BLaER1 (cell line): ENCODE measurements around the gene CSNK2B.

Experiments used
- H3K27ac ChIP-seq: shearing (Covaris generic); formaldehyde crosslinking; 2 replicates; pipeline ENCODE4 v1.8.1; 2022
- H3K27me3 ChIP-seq: shearing (Covaris generic); formaldehyde crosslinking; 2 replicates; pipeline ENCODE4 v1.8.1; 2022
- H3K36me3 ChIP-seq: shearing (Covaris generic); formaldehyde crosslinking; 2 replicates; pipeline ENCODE4 v1.8.1; 2022
- H3K4me1 ChIP-seq: shearing (Covaris generic); formaldehyde crosslinking; 2 replicates; pipeline ENCODE4 v1.8.1; 2022
- H3K4me2 ChIP-seq: shearing (Covaris generic); formaldehyde crosslinking; 2 replicates; pipeline ENCODE4 v1.8.1; 2022
- H3K4me3 ChIP-seq: shearing (Covaris generic); formaldehyde crosslinking; 2 replicates; pipeline ENCODE4 v1.8.1; 2022
- H3K9ac ChIP-seq: shearing (Covaris generic); formaldehyde crosslinking; 2 replicates; pipeline ENCODE4 v1.8.1; 2022
- H3K9me3 ChIP-seq: shearing (Covaris generic); formaldehyde crosslinking; 2 replicates; pipeline ENCODE4 v1.8.1; 2022
- H4K20me1 ChIP-seq: shearing (Covaris generic); formaldehyde crosslinking; 2 replicates; pipeline ENCODE4 v1.8.1; 2022
- Cebpa-rat ChIP-seq: shearing (Covaris generic); IDR thresholded peaks from 2 replicates; pipeline ENCODE4 v1.8.1; 2022

Gene CSNK2B

DNA sequence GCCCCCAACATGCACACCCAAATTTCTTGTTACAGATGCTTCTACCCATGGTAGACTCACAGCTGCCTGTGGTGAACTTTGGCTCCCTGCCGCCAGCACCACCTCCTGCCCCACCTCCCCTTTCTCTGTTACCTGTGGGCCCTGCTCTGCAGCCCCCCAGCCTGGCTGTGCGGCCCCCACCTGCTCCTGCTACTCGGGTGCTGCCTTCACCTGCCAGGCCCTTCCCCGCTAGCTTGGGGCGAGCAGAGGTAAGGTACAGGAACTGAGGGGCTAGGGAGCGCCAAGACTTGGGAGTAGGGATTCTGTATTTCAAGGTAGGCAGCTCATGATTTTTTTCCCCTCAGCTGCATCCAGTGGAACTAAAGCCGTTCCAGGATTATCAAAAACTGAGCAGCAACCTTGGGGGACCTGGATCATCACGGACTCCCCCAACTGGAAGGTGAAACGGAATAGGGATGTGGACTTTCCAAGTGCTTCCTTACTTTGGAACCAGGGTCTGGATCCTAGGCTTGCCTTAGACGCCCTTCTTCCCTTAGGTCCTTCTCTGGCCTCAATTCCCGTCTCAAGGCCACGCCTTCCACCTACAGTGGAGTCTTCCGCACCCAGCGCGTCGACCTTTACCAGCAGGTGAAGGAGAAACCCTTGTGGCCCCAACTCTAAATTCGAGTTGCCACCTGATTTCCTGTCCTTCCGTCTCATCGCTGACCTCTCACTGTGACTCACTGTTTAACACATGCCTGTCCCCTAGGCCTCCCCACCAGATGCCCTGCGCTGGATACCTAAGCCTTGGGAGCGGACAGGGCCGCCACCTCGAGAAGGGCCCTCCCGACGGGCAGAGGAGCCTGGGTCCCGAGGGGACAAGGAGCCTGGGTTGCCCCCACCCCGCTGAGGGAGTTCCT is 28.9 kb upstream of the CSNK2B start:
- no peak for TF ChIP-seq Cebpa-rat
- H3K36me3 ChIP-seq, result peaks cover 98% of the 10 kb centered on the region
- H3K27ac ChIP-seq, result no peak overlapping the region

DNA sequence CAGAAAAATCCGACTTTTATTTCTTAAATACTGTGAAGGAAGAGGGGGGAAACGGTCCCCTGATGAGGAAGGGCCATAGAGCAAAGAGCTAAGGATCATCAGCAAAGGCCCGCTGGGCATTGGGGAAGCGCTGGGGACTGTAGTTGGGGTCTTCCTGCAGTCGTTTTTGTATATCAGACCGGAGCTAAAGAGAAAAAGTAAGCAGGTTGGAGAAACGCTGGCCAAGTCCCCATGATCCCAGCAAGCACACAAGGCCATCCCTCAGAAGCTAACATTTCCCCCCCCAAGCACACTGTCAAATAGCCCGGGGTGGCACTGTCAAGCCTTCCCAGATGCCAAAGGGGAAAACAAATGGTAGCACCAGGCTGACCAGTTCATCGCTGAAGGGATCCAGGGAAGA is 26.8 kb upstream of the CSNK2B start:
- 0 out of 2 replicates have a peak overlapping the region, but pooled peaks have one; percentile 18 for H3K27ac ChIP-seq
- H3K36me3 ChIP-seq, result peaks cover 97% of the 10 kb centered on the region
- no peaks in the 10 kb centered on the region for H3K27me3 ChIP-seq
- no peak overlapping the region for H3K9ac ChIP-seq
- peaks cover 12% of the 10 kb centered on the region; the same call in 1 of the 2 replicates for H3K4me1 ChIP-seq
- H3K4me2 ChIP-seq, result no peak overlapping the region
- H3K4me3 ChIP-seq, result no peak overlapping the region
- TF ChIP-seq Cebpa-rat, result no peak
- H3K9me3 ChIP-seq, result no peaks in the 10 kb centered on the region
- H4K20me1 ChIP-seq, result peaks cover 92% of the 10 kb centered on the region

More for the DNA sequence above, 28.9 kb upstream of the CSNK2B start:
- Histone ChIP-seq H3K4me2 (peak overlapping the region; percentile 19; the same call in 1 of the 2 replicates), H3K9ac (no peak overlapping the region), H3K4me1 (peaks cover 12% of the 10 kb centered on the region; the same call in 1 of the 2 replicates), H3K9me3 (no peaks in the 10 kb centered on the region), H4K20me1 (peaks cover 97% of the 10 kb centered on the region), H3K4me3 (no peak overlapping the region), H3K27me3 (no peaks in the 10 kb centered on the region)

GRCh38 chr6:31639449-31639861 is 26.4 kb upstream of the CSNK2B start:
- H3K4me1 ChIP-seq, result peaks cover 12% of the 10 kb centered on the region; the same call in 1 of the 2 replicates
- no peaks in the 10 kb centered on the region for H3K27me3 ChIP-seq
- no peak overlapping the region for H3K4me2 ChIP-seq
- H3K4me3 ChIP-seq, result no peak overlapping the region
- peaks cover 92% of the 10 kb centered on the region for H4K20me1 ChIP-seq
- H3K27ac ChIP-seq, result 0 out of 2 replicates have a peak overlapping the region, but pooled peaks have one; percentile 18
- H3K9ac ChIP-seq, result no peak overlapping the region
- no peak for TF ChIP-seq Cebpa-rat
- H3K36me3 ChIP-seq, result peaks cover 97% of the 10 kb centered on the region
- no peaks in the 10 kb centered on the region for H3K9me3 ChIP-seq

DNA sequence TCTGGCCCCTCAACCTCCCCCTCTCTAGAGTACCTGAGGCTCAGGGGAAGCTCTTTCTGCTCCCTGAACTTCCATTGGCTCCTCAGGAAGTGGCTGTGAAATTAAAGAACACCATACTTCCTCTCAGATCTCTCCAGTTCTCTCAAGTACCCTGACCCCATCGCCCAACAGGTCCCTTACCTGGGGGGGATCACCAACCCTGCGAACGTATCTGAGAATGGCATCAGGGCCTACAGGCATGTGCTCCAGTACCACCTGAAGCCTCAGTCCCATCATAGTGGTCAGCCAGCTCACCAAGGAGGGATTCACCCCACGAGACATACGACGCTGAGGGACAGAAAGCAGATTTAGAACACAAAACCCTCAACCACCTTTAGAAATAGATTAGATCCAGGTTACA is 25.3 kb upstream of the CSNK2B start:
- peaks cover 97% of the 10 kb centered on the region for H3K36me3 ChIP-seq
- no peak overlapping the region for H3K4me3 ChIP-seq
- peaks cover 12% of the 10 kb centered on the region; the same call in 1 of the 2 replicates for H3K4me1 ChIP-seq
- H3K27me3 ChIP-seq, result no peaks in the 10 kb centered on the region
- no peak overlapping the region for H3K9ac ChIP-seq
- H3K9me3 ChIP-seq, result no peaks in the 10 kb centered on the region
- H4K20me1 ChIP-seq, result peaks cover 89% of the 10 kb centered on the region
- no peak overlapping the region for H3K27ac ChIP-seq
- no peak overlapping the region for H3K4me2 ChIP-seq
- TF ChIP-seq Cebpa-rat, result no peak

DNA sequence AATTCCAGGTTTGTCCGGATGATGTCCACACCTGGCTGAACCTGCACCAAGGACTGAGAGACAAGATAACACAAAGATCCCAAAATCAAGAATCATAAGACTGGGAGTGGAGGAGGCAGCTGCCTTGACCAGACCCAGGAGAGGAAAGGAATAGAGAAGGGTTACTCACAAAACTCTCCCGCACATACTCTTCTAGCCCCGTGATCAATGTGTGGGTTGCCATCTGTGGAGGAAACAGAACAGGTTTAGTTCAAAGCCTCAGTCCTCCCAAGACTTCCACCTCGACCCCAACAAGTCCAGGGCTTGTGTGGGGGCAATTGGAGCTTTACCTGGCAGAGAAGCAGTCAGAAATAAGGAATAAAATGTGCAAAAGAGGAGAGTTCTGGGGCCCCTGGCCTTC is 24.5 kb upstream of the CSNK2B start:
- Histone ChIP-seq H4K20me1 (peaks cover 89% of the 10 kb centered on the region), H3K4me1 (peaks cover 10% of the 10 kb centered on the region; the same call in 1 of the 2 replicates), H3K9me3 (no peaks in the 10 kb centered on the region), H3K27ac (no peak overlapping the region), H3K9ac (no peak overlapping the region), H3K4me3 (no peak overlapping the region), H3K36me3 (peaks cover 97% of the 10 kb centered on the region), H3K27me3 (no peaks in the 10 kb centered on the region), H3K4me2 (no peak overlapping the region)
- TF ChIP-seq Cebpa-rat, result no peak

DNA sequence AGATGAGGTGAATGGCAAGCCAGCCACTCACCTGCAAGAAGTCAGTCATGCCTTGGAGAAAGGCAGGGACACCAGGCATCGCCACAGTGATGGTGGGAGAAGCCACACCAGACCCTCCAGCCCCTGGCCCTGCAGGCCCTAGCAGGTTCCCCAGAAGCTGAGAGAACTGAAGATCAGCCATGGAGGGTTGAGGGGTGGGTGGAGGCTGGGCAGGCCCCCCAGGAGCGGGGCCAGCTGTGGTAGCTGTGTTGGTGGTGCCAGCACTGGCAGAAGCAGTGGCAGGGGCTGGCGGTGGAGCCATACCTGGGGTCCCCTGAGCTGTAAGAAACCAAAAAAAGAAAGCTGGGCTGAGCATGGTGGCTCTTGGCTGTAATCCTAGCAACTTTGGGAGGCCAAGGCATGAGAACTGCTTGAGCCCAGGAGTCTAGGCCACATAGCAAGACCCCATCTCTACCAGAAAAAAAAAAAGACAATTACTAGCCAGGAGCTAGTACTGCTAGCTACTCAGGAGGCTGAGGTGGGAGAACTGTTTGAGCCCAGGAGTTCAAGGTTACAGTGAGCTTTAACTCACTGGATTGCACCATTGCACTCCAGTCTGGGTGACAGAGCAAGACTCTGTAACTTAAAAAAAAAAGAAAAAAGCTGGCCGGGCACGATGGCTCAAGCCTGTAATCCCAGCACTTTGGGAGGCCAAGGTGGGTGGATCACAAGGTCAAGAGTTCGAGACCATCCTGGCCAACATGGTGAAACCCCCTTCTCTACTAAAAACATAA is 22.9 kb upstream of the CSNK2B start:
- no peak overlapping the region for H3K9ac ChIP-seq
- peaks cover 99% of the 10 kb centered on the region for H3K36me3 ChIP-seq
- peaks cover 77% of the 10 kb centered on the region for H4K20me1 ChIP-seq
- H3K27me3 ChIP-seq, result no peaks in the 10 kb centered on the region
- H3K9me3 ChIP-seq, result no peaks in the 10 kb centered on the region
- no peak overlapping the region for H3K27ac ChIP-seq
- TF ChIP-seq Cebpa-rat, result no peak
- no peak overlapping the region for H3K4me2 ChIP-seq
- no peak overlapping the region for H3K4me3 ChIP-seq
- no peaks in the 10 kb centered on the region for H3K4me1 ChIP-seq

DNA sequence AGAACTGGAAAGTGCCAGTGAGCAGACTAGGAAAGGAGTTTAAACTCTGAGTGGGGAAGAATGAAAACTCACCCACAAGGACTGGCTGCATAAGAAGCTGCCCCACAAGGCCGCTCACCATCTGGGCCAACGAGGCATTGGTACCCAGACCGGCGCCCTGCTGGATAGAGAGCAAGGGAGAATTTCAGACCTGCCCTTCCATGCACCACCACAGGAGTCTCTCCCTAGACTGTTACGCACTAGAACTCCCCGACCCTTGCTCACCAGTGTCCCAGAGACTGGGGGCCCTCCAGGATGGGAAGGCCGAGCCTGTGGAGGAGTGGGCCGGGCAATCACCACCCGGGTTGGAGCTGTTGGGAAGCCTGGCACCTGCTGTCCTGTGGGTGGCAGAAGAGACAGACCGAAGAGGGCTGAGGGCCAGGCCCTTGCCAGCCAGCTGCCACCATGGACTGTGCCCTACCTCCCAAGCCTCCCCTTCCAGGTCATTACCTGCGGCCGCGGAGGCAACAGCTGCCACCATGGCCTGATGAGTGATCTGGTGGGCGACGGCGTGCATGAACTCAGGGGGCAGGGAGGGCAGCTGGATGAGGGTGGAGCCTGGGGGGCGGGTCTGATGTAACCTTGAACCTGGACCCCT is 21.9 kb upstream of the CSNK2B start:
- H3K27me3 ChIP-seq, result no peaks in the 10 kb centered on the region
- peaks cover 99% of the 10 kb centered on the region for H3K36me3 ChIP-seq

GRCh38 chr6:31645325-31645724 is 20.6 kb upstream of the CSNK2B start:
- Histone ChIP-seq H3K9ac (no peak overlapping the region), H4K20me1 (peaks cover 72% of the 10 kb centered on the region), H3K9me3 (no peaks in the 10 kb centered on the region), H3K4me2 (no peak overlapping the region), H3K4me1 (peaks cover 3% of the 10 kb centered on the region; the same call in 1 of the 2 replicates), H3K27ac (no peak overlapping the region), H3K36me3 (peaks cover 99% of the 10 kb centered on the region), H3K4me3 (no peak overlapping the region), H3K27me3 (no peaks in the 10 kb centered on the region)
- TF ChIP-seq Cebpa-rat, result no peak

More for the DNA sequence above, 21.9 kb upstream of the CSNK2B start:
- Histone ChIP-seq H3K4me2 (no peak overlapping the region), H3K4me3 (no peak overlapping the region), H4K20me1 (peaks cover 74% of the 10 kb centered on the region), H3K27ac (no peak overlapping the region), H3K9me3 (no peaks in the 10 kb centered on the region), H3K4me1 (no peaks in the 10 kb centered on the region), H3K9ac (no peak overlapping the region)
- no peak for TF ChIP-seq Cebpa-rat

DNA sequence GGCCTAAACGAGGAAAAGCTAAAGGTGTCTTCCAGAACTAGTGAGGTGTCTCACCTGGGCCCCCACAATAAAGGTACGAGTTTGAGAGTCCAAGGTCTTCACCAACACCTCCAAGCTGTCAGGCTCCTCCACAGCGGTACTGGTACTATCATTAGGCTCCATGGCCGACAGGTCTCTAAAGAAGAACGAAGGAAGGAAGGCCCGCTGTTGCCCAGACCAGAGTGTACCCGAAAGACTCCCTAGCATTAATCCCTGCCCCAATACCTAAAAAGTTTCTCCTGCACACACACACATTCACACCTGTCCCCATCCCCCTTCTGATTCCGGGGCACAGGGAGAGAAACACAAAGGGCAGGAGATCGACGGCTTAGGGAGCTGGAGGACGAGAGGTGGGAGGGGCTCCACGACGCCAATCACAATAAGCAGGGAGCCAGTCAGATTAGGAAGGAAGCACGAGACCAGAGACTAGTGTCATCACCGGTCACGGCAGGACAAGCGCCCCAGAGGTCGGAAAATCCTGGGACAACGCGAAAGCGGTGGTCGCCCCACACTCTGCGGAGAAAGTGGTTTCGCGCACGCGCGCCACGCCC is 14.2 kb upstream of the CSNK2B start:
- H3K4me3 ChIP-seq, result peak overlapping the region; percentile 78
- H3K9me3 ChIP-seq, result no peaks in the 10 kb centered on the region
- no peaks in the 10 kb centered on the region for H3K27me3 ChIP-seq
- peak overlapping the region; percentile 98 for H3K27ac ChIP-seq
- TF ChIP-seq Cebpa-rat, result no peak
- H3K4me1 ChIP-seq, result peaks cover 42% of the 10 kb centered on the region
- peak overlapping the region; percentile 93 for H3K9ac ChIP-seq
- H3K4me2 ChIP-seq, result peak overlapping the region; percentile 87
- peaks cover 33% of the 10 kb centered on the region; the same call in 1 of the 2 replicates for H4K20me1 ChIP-seq
- H3K36me3 ChIP-seq, result peaks cover 66% of the 10 kb centered on the region
